ENCODE results near the gene CD82.

- TF ChIP-seq YY1 (IDR thresholded peaks at IDR 0.05; ENCODE audit: insufficient read depth, insufficient read length) (no peak), ZNF274 (IDR thresholded peaks at IDR 0.05; ENCODE audit: low read depth, low read length) (no peak)
Observed at GRCh38 chr11:44581246-44581645, 15.8 kb downstream of the CD82 start.

Measured in NT2/D1 (cell line).